Cardiac muscle cell (in vitro differentiated cells and primary cell): ENCODE results near the gene MEAF6. TPM values are rescaled to one million over a fixed set of nuclear protein-coding genes. Genes with fewer than 3 reads are reported as not detected.
A peak's percentile ranks its signal among the peaks of the same experiment; 100 is the strongest.
"Not testable (repeated sequence)": the region's sequence is repeated elsewhere in the genome, so short reads cannot be mapped to it uniquely, and the experiment has no call there.

Source experiments
- DNase-seq, 2 donors: peaks; one replicate each; pipeline versions ENCODE4 v3.0.0 to v3.0.0-alpha.2; 2010 to 2017; ENCODE audit warnings: low read depth in 1 of 2, low spot score in 1 of 2
- H3K27ac ChIP-seq: fragments of 200-600 bp; sonication (generic); 2 replicates; pipeline ENCODE4 v1.5.1; 2016
- H3K27me3 ChIP-seq: fragments of 200-600 bp; sonication (generic); 2 replicates; pipeline ENCODE4 v1.6.0; 2016; ENCODE audit warnings: control low read depth
- H3K36me3 ChIP-seq: fragments of 200-600 bp; sonication (generic); 2 replicates; pipeline ENCODE4 v1.5.1; 2016; ENCODE audit warnings: control low read depth
- H3K4me1 ChIP-seq: fragments of 200-600 bp; sonication (generic); 2 replicates; pipeline ENCODE4 v1.8.1; 2017; ENCODE audit warnings: low read depth, mild to moderate bottlenecking, mixed run types
- H3K4me3 ChIP-seq: fragments of 200-600 bp; sonication (generic); 2 replicates; pipeline ENCODE4 v1.5.1; 2016; ENCODE audit warnings: mild to moderate bottlenecking
- H3K9me3 ChIP-seq: fragments of 200-600 bp; sonication (generic); 2 replicates; pipeline ENCODE4 v1.5.1; 2017; ENCODE audit warnings: low read depth, mild to moderate bottlenecking, control low read depth
- CTCF ChIP-seq: IDR thresholded peaks from 2 replicates; pipeline ENCODE4 v1.5.1; 2012; ENCODE audit warnings: low read depth, mild to moderate bottlenecking, low read length
- polyA plus RNA-seq: library from polyadenylated mRNA; unstranded; fragments of >200 nt; fragmentation: Nextera tagmentation; extraction: Ambion mirVana; gene quantifications from 2 replicates; pipeline ENCODE4 v1.2.1, GENCODE V29; 2016
- total RNA-seq: library from RNA; depleted of rRNA; stranded (reverse); fragments of >200 nt; gene quantifications from 2 replicates; pipeline ENCODE4 v1.2.3, GENCODE V29; 2016

Gene MEAF6
- total and polyA plus RNA-seq, 2 experiments from 2014 or later = 68.2 to 138 TPM

DNA sequence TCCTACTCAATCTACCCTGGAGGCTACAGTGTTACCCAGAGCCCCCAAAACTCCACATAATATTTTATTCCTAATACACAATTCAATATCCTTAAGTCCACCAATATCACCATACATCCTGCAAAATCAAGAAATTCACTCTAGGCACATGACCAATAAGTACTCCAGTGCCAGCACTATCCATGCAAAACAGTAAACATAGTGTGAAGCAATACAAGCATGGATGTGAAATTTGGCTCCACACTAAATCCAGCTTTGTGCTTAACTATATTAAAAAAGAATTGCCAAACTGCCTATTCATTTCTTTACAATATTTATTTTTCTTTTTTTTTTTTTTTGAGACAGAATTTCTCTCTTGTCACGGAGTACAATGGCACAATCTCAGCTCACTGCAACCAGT, 3.0 kb upstream of the MEAF6 start:
- no peak for DNase-seq
- H3K27me3 ChIP-seq = no peaks in the 10 kb centered on the region
- H3K4me3 ChIP-seq = no peak overlapping the region
- H3K9me3 ChIP-seq = no peaks in the 10 kb centered on the region
- H3K27ac ChIP-seq = no peak overlapping the region
- peaks cover 7% of the 10 kb centered on the region for H3K4me1 ChIP-seq
- no peak for TF ChIP-seq CTCF
- no peaks in the 10 kb centered on the region for H3K36me3 ChIP-seq

GRCh38 chr1:37515185-37516034, 844 bp upstream of the MEAF6 start:
- Histone ChIP-seq H3K27me3 (no peaks in the 10 kb centered on the region), H3K36me3 (no peaks in the 10 kb centered on the region), H3K4me1 (peaks cover 7% of the 10 kb centered on the region), H3K27ac (peak overlapping the region; percentile 79), H3K9me3 (no peaks in the 10 kb centered on the region), H3K4me3 (peak overlapping the region; percentile 80)
- no peak for TF ChIP-seq CTCF
- no peak for DNase-seq

- TF ChIP-seq CTCF = no peak
- Histone ChIP-seq H3K9me3 (no peaks in the 10 kb centered on the region), H3K4me3 (peak overlapping the region; percentile 80), H3K27me3 (no peaks in the 10 kb centered on the region), H3K27ac (peak overlapping the region; percentile 79), H3K36me3 (peaks cover 1% of the 10 kb centered on the region), H3K4me1 (peaks cover 7% of the 10 kb centered on the region)
- peak; percentile 8 to 40 for DNase-seq
Observed at GRCh38 chr1:37513795-37514349, 694 bp downstream of the MEAF6 start.

DNA sequence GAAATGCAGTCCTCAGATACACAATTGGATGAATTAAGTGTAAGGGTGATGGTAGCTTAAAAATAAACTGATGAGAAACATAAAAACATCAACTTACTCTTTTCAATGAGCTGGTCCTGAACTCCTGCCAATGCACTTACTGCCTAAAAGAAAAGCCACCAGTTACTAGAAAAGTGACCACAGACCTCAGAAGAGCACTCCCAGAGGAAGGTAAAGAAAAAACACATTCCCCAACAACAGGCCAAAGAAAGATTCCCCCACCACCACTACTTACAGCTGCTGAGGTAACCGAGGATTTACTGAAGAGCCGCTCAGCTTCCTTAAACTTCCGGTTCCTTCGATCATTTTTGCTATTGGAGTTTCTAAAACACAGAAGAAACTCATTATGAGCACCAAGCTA, 5.4 kb downstream of the MEAF6 start:
- no peaks in the 10 kb centered on the region for H3K9me3 ChIP-seq
- H3K27me3 ChIP-seq = no peaks in the 10 kb centered on the region
- TF ChIP-seq CTCF = no peak
- no peak overlapping the region for H3K27ac ChIP-seq
- no peak overlapping the region for H3K4me3 ChIP-seq
- DNase-seq = peak in 1 of 2 donors; percentile 36
- peaks cover 4% of the 10 kb centered on the region for H3K36me3 ChIP-seq
- peaks cover 3% of the 10 kb centered on the region for H3K4me1 ChIP-seq

DNA sequence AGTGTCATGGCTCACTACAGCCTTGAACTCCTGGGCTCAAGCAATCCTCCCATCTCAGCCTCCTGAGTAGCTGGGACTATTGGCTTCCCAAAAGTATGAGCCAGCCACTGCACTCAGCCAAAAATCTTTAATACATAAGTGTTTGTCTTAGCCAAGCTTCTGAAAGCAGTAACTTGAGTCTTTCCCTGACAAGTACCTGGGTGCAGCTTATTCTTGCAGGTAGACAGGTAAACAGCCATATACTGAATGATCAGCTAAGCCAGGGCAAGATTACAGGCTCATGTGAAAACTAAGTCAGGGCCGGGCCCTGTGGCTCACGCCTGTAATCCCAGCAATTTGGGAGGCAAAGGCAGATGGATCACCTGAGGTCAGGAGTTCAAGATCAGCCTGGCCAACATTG, 7.8 kb downstream of the MEAF6 start:
- no peaks in the 10 kb centered on the region for H3K9me3 ChIP-seq
- no peak overlapping the region for H3K4me3 ChIP-seq
- no peak for DNase-seq
- no peaks in the 10 kb centered on the region for H3K27me3 ChIP-seq
- H3K27ac ChIP-seq = no peak overlapping the region
- TF ChIP-seq CTCF = no peak
- H3K4me1 ChIP-seq = no peaks in the 10 kb centered on the region
- peaks cover 7% of the 10 kb centered on the region for H3K36me3 ChIP-seq

GRCh38 chr1:37502791-37503190, 11.8 kb downstream of the MEAF6 start:
- H3K36me3 ChIP-seq = peaks cover 20% of the 10 kb centered on the region
- not testable (repeated sequence) for H3K9me3 ChIP-seq, H3K27ac ChIP-seq

More at GRCh38 chr1:37502791-37503190, 11.8 kb downstream of the MEAF6 start:
- DNase-seq, H3K27me3 ChIP-seq, H3K4me3 ChIP-seq, H3K4me1 ChIP-seq: not testable (repeated sequence)
